Measurements from ENCODE around the gene ASIC2.
"Not testable (repeated sequence)": the region's sequence is repeated elsewhere in the genome, so short reads cannot be mapped to it uniquely, and the experiment has no call there.

ASIC2 gene

GRCh38 chr17:32992321-32993033 is 300.6 kb downstream of the ASIC2 start:
- no peak for DNase-seq
- in situ Hi-C loops (cut with HindIII; ENCODE audit: low pct_ligation_motif_present, low pct_unique_long_range_greater_than_20kb, low sequenced_read_pairs): no loop called here

GRCh38 chr17:32988481-32989101 is 304.5 kb downstream of the ASIC2 start:
- DNase-seq: no peak
- in situ Hi-C loops (cut with HindIII; ENCODE audit: low pct_ligation_motif_present, low pct_unique_long_range_greater_than_20kb, low sequenced_read_pairs): no loop called here

- DNase-seq; in situ Hi-C loops (cut with HindIII; ENCODE audit: low pct_ligation_motif_present, low pct_unique_long_range_greater_than_20kb, low sequenced_read_pairs): not testable (repeated sequence)
Observed at GRCh38 chr17:32987868-32988267, 305.2 kb downstream of the ASIC2 start.

GRCh38 chr17:32987453-32987805 is 305.7 kb downstream of the ASIC2 start:
- DNase-seq; in situ Hi-C loops (cut with HindIII; ENCODE audit: low pct_ligation_motif_present, low pct_unique_long_range_greater_than_20kb, low sequenced_read_pairs): not testable (repeated sequence)

- DNase-seq: no peak
- in situ Hi-C loops (cut with HindIII; ENCODE audit: low pct_ligation_motif_present, low pct_unique_long_range_greater_than_20kb, low sequenced_read_pairs): no loop called here
Observed at GRCh38 chr17:32985050-32985756, 307.9 kb downstream of the ASIC2 start.

GRCh38 chr17:32981611-32982010 is 311.5 kb downstream of the ASIC2 start:
- in situ Hi-C loops (cut with HindIII; ENCODE audit: low pct_ligation_motif_present, low pct_unique_long_range_greater_than_20kb, low sequenced_read_pairs); DNase-seq: not testable (repeated sequence)

GRCh38 chr17:32980230-32980629 is 312.9 kb downstream of the ASIC2 start:
- in situ Hi-C loops (cut with HindIII; ENCODE audit: low pct_ligation_motif_present, low pct_unique_long_range_greater_than_20kb, low sequenced_read_pairs): no loop called here
- no peak for DNase-seq

GRCh38 chr17:32976605-32977004 is 316.5 kb downstream of the ASIC2 start:
- in situ Hi-C loops (cut with HindIII; ENCODE audit: low pct_ligation_motif_present, low pct_unique_long_range_greater_than_20kb, low sequenced_read_pairs): no loop called here
- DNase-seq: no peak

- DNase-seq: no peak
- in situ Hi-C loops (cut with HindIII; ENCODE audit: low pct_ligation_motif_present, low pct_unique_long_range_greater_than_20kb, low sequenced_read_pairs): no loop called here
Observed at GRCh38 chr17:32976131-32976530, 317.0 kb downstream of the ASIC2 start.

- in situ Hi-C loops (cut with HindIII; ENCODE audit: low pct_ligation_motif_present, low pct_unique_long_range_greater_than_20kb, low sequenced_read_pairs): no loop called here
- DNase-seq: no peak
Observed at GRCh38 chr17:32971171-32971570, 321.9 kb downstream of the ASIC2 start.

GRCh38 chr17:32970281-32970680 is 322.8 kb downstream of the ASIC2 start:
- no peak for DNase-seq
- in situ Hi-C loops (cut with HindIII; ENCODE audit: low pct_ligation_motif_present, low pct_unique_long_range_greater_than_20kb, low sequenced_read_pairs): no loop called here

GRCh38 chr17:32969231-32969630 is 323.9 kb downstream of the ASIC2 start:
- in situ Hi-C loops (cut with HindIII; ENCODE audit: low pct_ligation_motif_present, low pct_unique_long_range_greater_than_20kb, low sequenced_read_pairs): not testable (repeated sequence)

GRCh38 chr17:32964541-32964940 is 328.6 kb downstream of the ASIC2 start:
- in situ Hi-C loops (cut with HindIII; ENCODE audit: low pct_ligation_motif_present, low pct_unique_long_range_greater_than_20kb, low sequenced_read_pairs): no loop called here
- DNase-seq: no peak

More at GRCh38 chr17:32969231-32969630, 323.9 kb downstream of the ASIC2 start:
- not testable (repeated sequence) for DNase-seq
